Retinal pigment epithelial cell (primary cell): ENCODE data around the gene NEURL1.

Experiments used
- DNase-seq: peaks from one replicate; pipeline ENCODE4 v3.0.0-alpha.2; 2010; ENCODE audit warnings: low read depth
- H3K4me3 ChIP-seq: 2 replicates; pipeline ENCODE4 v1.5.1; 2011; ENCODE audit warnings: mild to moderate bottlenecking, low read length, control low read depth, moderate library complexity
- TF ChIP-seq, protein P1 (sequence below): conservative IDR thresholded peaks from 2 replicates; pipeline ENCODE4 v1.5.1; 2011; ENCODE audit warnings: low read depth, low read length, control low read depth, inconsistent platforms

Gene NEURL1

GRCh38 chr10:103559776-103560175 lies 66.3 kb downstream of the NEURL1 start:
- TF ChIP-seq, protein P1, sequence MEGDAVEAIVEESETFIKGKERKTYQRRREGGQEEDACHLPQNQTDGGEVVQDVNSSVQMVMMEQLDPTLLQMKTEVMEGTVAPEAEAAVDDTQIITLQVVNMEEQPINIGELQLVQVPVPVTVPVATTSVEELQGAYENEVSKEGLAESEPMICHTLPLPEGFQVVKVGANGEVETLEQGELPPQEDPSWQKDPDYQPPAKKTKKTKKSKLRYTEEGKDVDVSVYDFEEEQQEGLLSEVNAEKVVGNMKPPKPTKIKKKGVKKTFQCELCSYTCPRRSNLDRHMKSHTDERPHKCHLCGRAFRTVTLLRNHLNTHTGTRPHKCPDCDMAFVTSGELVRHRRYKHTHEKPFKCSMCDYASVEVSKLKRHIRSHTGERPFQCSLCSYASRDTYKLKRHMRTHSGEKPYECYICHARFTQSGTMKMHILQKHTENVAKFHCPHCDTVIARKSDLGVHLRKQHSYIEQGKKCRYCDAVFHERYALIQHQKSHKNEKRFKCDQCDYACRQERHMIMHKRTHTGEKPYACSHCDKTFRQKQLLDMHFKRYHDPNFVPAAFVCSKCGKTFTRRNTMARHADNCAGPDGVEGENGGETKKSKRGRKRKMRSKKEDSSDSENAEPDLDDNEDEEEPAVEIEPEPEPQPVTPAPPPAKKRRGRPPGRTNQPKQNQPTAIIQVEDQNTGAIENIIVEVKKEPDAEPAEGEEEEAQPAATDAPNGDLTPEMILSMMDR = no peak
- no peak for DNase-seq
- no peak overlapping the region for H3K4me3 ChIP-seq

DNA sequence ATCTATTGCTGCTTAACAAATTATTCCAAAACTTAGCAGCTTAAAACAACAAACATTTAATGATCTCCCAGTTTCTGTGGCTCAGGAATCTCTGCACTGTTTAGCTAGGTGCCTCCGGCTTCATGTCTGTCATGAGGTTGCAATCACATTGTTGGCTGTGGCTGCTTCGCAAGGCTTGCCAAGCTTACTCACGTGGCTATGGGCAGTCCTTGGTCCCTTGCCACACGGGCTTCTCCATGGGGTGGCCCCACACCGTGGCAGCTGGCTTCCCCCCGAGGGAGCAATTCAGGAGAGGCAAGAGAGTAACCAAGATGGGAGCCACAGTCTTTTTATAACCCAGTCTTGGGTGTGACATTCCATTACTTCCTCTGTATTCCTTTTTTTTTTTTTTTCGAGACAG lies 67.4 kb downstream of the NEURL1 start:
- no peak for DNase-seq
- TF ChIP-seq, protein P1 = no peak
- H3K4me3 ChIP-seq = no peak overlapping the region

DNA sequence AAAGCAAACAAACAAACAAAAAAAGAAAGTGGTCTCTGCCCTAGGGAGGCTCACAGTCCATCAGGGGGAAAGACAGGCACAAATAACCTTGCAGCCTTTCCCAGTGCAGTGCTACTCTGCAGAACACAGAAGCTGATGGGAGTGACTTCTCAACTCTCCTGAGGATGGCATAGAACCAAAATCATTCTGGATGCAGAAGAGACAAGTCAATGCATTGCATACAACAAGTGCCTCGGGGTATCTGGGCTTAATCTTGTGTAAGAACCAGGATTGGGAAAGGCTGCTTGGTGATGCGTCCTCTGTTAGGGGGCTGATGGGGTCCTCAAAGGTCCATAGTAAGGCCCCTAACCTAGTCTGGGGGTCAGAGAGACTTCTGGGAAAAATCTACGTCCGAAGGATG lies 68.9 kb downstream of the NEURL1 start:
- DNase-seq = no peak
- TF ChIP-seq, protein P1 = no peak
- H3K4me3 ChIP-seq = no peak overlapping the region

GRCh38 chr10:103563231-103564115 lies 70.0 kb downstream of the NEURL1 start:
- H3K4me3 ChIP-seq = no peak overlapping the region
- TF ChIP-seq, protein P1 = no peak
- no peak for DNase-seq

- DNase-seq = no peak
- H3K4me3 ChIP-seq = no peak overlapping the region
- TF ChIP-seq, protein P1 = no peak
These were observed 70.6 kb downstream of the NEURL1 start for GRCh38 chr10:103564116-103564501.

DNA sequence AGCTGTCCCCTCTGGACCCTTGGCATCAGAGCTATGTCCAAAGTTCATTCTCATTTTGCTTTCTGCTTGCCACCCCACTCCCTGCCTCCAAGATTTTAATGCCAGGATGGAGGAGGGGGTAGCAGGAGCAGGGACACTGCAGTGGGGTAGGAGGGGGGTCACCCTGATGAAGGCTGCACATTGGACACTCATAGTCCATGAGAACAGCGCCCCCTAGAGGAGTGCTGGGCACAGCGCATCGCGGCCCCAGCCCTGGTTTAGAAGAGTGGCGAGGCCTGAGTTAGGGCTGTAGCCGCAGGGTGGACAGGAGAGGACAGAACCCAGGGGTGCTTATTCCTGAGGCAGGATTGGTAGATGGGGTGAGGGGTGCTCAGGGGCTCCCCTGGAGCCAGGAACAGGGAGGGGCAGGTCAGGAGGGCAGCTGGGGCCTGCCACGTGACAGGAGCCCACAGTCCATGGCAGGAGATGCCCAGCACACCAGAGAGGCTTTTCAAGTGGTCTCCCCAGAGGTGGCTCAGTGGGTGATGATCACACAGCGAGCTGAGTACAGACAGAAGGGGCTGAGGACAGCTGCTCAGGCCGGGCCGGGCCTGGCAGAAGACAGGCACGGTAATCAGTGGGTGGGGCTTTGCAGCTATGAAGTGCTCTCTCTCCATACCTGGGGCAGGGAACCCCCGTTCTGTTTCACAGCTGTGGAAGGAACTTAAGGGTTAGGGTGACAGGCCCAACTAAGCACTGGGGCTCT lies 71.4 kb downstream of the NEURL1 start:
- no peak for DNase-seq
- TF ChIP-seq, protein P1 = peak; percentile 64
- no peak overlapping the region for H3K4me3 ChIP-seq
